B cell (primary cell): Measurements from ENCODE around the gene COX18. TPM values are rescaled to one million over a fixed set of nuclear protein-coding genes. Genes with fewer than 3 reads are reported as not detected.

ENCODE experiments used
- ATAC-seq: fragments of 200-7000 bp; cut with Tn5 transposase; one replicate; pipeline ENCODE4 v1.10.0; 2021; ENCODE audit warnings: low read depth, mild to moderate bottlenecking, moderate number of reproducible peaks, moderate library complexity
- CTCF ChIA-PET: fragments of 350-600 bp; sonication (Branson Sonifier 250); formaldehyde crosslinking; loops from one replicate; lab custom pipeline; 2021; ENCODE audit warnings: antibody characterized with exemption, inconsistent platforms; lab: Charles Lee
- POLR2A ChIA-PET: fragments of 350-600 bp; sonication (Branson Sonifier 250); formaldehyde crosslinking; loops from one replicate; lab custom pipeline; 2021; ENCODE audit warnings: antibody characterized with exemption; lab: Charles Lee
- DNase-seq: peaks from one replicate; pipeline ENCODE4 v3.0.0; 2013
- H2AFZ ChIP-seq: 2 replicates; pipeline ENCODE4 v1.6.1; 2012; ENCODE audit warnings: mild to moderate bottlenecking, low read depth, low read length; ENCODE audit not compliant: insufficient read depth, poor library complexity, severe bottlenecking
- H3K27ac ChIP-seq, 2 donors: 1 replicate in 1 of 2; 2 replicates in 1 of 2; pipeline ENCODE4 v1.5.1; 2012 to 2013; ENCODE audit warnings: low read length in 2 of 2, mild to moderate bottlenecking in 2 of 2, moderate library complexity in 1 of 2
- H3K27me3 ChIP-seq, 4 experiments: fragments of 200-600 bp in 1 of 4; sonication (generic) in 1 of 4; replicated peaks in 1 of 4; 1 replicate in 2 of 4; 2 replicates in 2 of 4; pipeline versions ENCODE4 v1.6.1 to v1.7.0; 2013 to 2016; ENCODE audit warnings: low read length in 3 of 4, mild to moderate bottlenecking in 2 of 4, mixed read lengths in 1 of 4, moderate library complexity in 1 of 4; ENCODE audit not compliant: insufficient read depth in 4 of 4, control insufficient read depth in 3 of 4; ENCODE audit errors: control extremely low read depth in 1 of 4
- H3K36me3 ChIP-seq, 2 experiments: replicated peaks in 1 of 2; 1 replicate in 1 of 2; 2 replicates in 1 of 2; pipeline versions ENCODE4 v1.6.1 to v1.7.1; 2013; ENCODE audit warnings: low read length in 1 of 2; ENCODE audit not compliant: insufficient read depth in 2 of 2, control insufficient read depth in 1 of 2; ENCODE audit errors: control extremely low read depth in 1 of 2, extremely low read depth in 1 of 2
- H3K4me1 ChIP-seq, 2 donors: fragments of 200-600 bp in 1 of 2; sonication (generic) in 1 of 2; 1 replicate in 1 of 2; 2 replicates in 1 of 2; pipeline versions ENCODE4 v1.5.1 to v1.6.1; 2013 to 2017; ENCODE audit warnings: low read length in 2 of 2; ENCODE audit not compliant: control insufficient read depth in 2 of 2, insufficient read depth in 2 of 2
- H3K4me2 ChIP-seq: replicated peaks from 2 replicates; pipeline ENCODE3; 2012; ENCODE audit warnings: mild to moderate bottlenecking, low read depth, low read length; ENCODE audit not compliant: poor library complexity, severe bottlenecking
- H3K4me3 ChIP-seq, 5 experiments: fragments of 200-600 bp in 1 of 5; sonication (generic) in 1 of 5; 1 replicate in 3 of 5; 2 replicates in 2 of 5; pipeline versions ENCODE4 v1.5.1 to v1.7.0; 2011 to 2016; ENCODE audit warnings: low read length in 4 of 5, mild to moderate bottlenecking in 4 of 5, low read depth in 2 of 5, control low read depth in 1 of 5, moderate library complexity in 1 of 5; ENCODE audit not compliant: insufficient read depth in 1 of 5; ENCODE audit errors: control extremely low read depth in 1 of 5, extremely low read depth in 1 of 5
- H3K79me2 ChIP-seq: fragments of 200-600 bp; sonication (generic); one replicate; pipeline ENCODE4 v1.6.0; 2016; ENCODE audit warnings: low read length; ENCODE audit not compliant: control insufficient read depth, insufficient read depth
- H3K9ac ChIP-seq: fragments of 200-600 bp; sonication (generic); 2 replicates; pipeline ENCODE4 v1.6.1; 2017; ENCODE audit warnings: mild to moderate bottlenecking, low read length, moderate library complexity
- H3K9me3 ChIP-seq, 3 donors: one replicate each; pipeline versions ENCODE4 v1.6.1 to v1.7.1; 2013; ENCODE audit warnings: low read length in 2 of 3; ENCODE audit not compliant: control insufficient read depth in 2 of 3, insufficient read depth in 1 of 3; ENCODE audit errors: control extremely low read depth in 1 of 3
- H4K20me1 ChIP-seq: 2 replicates; pipeline ENCODE4 v1.6.0; 2012; ENCODE audit warnings: mild to moderate bottlenecking, low read length; ENCODE audit not compliant: insufficient read depth, control insufficient read depth, poor library complexity, severe bottlenecking
- H3K27ac Mint-ChIP-seq: one replicate; pipeline ENCODE4 v1.8.0; 2021; ENCODE audit warnings: mixed read lengths
- H3K27me3 Mint-ChIP-seq: one replicate; pipeline ENCODE4 v1.8.0; 2021; ENCODE audit warnings: mixed read lengths
- H3K4me1 Mint-ChIP-seq: one replicate; pipeline ENCODE4 v1.8.0; 2021; ENCODE audit warnings: mixed read lengths
- H3K4me3 Mint-ChIP-seq: one replicate; pipeline ENCODE4 v1.8.0; 2021; ENCODE audit warnings: mixed read lengths
- H3K9me3 Mint-ChIP-seq: one replicate; pipeline ENCODE4 v1.8.0; 2022; ENCODE audit warnings: mixed read lengths; ENCODE audit not compliant: insufficient read depth
- EZH2 ChIP-seq: IDR thresholded peaks from 2 replicates; pipeline ENCODE4 v1.6.1; 2012; ENCODE audit warnings: borderline replicate concordance, low read depth, mild to moderate bottlenecking, moderate library complexity, low read length; ENCODE audit not compliant: insufficient read depth, poor library complexity, severe bottlenecking
- WGBS: methylation state at CpG from one replicate; pipeline ENCODE4 v1.1.5; 2013; ENCODE audit warnings: missing lambda C conversion rate; ENCODE audit not compliant: insufficient coverage; 5-methylcytosine and 5-hydroxymethylcytosine counted together
- intact Hi-C: fragments of 100-400 bp; cut with micrococcal nuclease; formaldehyde crosslinking; loops from one replicate; pipeline ENCODE4 v1.10.0; 2022
- polyA plus RNA-seq: library from polyadenylated mRNA; depleted of rRNA; stranded (reverse); fragments of >200 nt; gene quantifications from 2 replicates; pipeline ENCODE4 v1.2.3, GENCODE V29; 2012
- total RNA-seq, 2 donors: library from RNA; stranded (reverse); fragments of 120-200 nt in 1 of 2; gene quantifications; 1 replicate in 1 of 2; 2 replicates in 1 of 2; pipeline versions ENCODE4 v1.2.3 to v1.2.4, GENCODE V29; 2013 to 2022
- TF ChIP-seq, protein P1 (sequence below): fragments of 200-600 bp; IDR thresholded peaks from one replicate; pipeline ENCODE4 v1.8.0; 2022; ENCODE audit warnings: antibody characterized with exemption, mild to moderate bottlenecking

The COX18 gene
- total and polyA plus RNA-seq, 2 donors (not counting 1 experiment from before 2014, with no cell fraction given): 12.7 to 13.2 TPM

DNA sequence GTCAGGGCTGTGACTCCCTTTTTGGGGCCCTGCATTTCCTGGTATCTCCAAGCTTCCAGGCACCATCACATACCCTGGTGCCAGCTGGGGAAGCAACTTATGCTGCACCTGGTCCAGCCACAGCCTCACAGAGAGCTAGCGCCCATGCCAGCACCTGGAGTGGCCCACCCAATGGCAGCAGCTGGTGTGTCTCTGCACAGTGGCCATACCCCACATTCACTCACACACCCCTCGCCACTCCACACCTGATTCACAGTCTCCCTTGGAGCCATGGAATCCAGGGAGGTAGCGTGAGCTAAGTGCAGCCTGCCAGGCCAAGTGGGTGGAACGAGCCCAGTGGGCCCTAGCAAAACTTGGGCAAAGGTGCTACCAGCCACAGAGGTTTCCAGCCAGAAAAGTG is 56.8 kb downstream of the COX18 start:
- DNase-seq: no peak
- no peaks in the 10 kb centered on the region for H3K4me1 ChIP-seq
- peaks cover 13% of the 10 kb centered on the region for H3K27me3 Mint-ChIP-seq
- H3K4me1 Mint-ChIP-seq: no peaks in the 10 kb centered on the region
- peaks cover 1 to 26% (median 24%) of the 10 kb centered on the region in 3 donors for H3K9me3 ChIP-seq
- no peak overlapping the region for H3K27ac Mint-ChIP-seq
- intact Hi-C loops: no loop called here
- 92% methylated on average over 3 of the region's 4 CpGs for WGBS
- no peak overlapping the region for H3K4me3 Mint-ChIP-seq
- peaks cover 3% of the 10 kb centered on the region for H3K9me3 Mint-ChIP-seq
- POLR2A ChIA-PET: no interaction called here
- H3K9ac ChIP-seq: no peak overlapping the region
- peaks cover 0 to 3% (median 3%) of the 10 kb centered on the region in 4 experiments for H3K27me3 ChIP-seq
- TF ChIP-seq, protein P1, sequence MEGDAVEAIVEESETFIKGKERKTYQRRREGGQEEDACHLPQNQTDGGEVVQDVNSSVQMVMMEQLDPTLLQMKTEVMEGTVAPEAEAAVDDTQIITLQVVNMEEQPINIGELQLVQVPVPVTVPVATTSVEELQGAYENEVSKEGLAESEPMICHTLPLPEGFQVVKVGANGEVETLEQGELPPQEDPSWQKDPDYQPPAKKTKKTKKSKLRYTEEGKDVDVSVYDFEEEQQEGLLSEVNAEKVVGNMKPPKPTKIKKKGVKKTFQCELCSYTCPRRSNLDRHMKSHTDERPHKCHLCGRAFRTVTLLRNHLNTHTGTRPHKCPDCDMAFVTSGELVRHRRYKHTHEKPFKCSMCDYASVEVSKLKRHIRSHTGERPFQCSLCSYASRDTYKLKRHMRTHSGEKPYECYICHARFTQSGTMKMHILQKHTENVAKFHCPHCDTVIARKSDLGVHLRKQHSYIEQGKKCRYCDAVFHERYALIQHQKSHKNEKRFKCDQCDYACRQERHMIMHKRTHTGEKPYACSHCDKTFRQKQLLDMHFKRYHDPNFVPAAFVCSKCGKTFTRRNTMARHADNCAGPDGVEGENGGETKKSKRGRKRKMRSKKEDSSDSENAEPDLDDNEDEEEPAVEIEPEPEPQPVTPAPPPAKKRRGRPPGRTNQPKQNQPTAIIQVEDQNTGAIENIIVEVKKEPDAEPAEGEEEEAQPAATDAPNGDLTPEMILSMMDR: no peak
- TF ChIP-seq EZH2: no peak
- no peaks in the 10 kb centered on the region for H3K36me3 ChIP-seq
- no peaks in the 10 kb centered on the region for H3K79me2 ChIP-seq
- no peak overlapping the region for H2AFZ ChIP-seq
- no peak overlapping the region for H3K4me3 ChIP-seq
- H4K20me1 ChIP-seq: no peaks in the 10 kb centered on the region
- ATAC-seq: no peak
- H3K4me2 ChIP-seq: no peak overlapping the region
- H3K27ac ChIP-seq: no peak overlapping the region
- CTCF ChIA-PET: no interaction called here

DNA sequence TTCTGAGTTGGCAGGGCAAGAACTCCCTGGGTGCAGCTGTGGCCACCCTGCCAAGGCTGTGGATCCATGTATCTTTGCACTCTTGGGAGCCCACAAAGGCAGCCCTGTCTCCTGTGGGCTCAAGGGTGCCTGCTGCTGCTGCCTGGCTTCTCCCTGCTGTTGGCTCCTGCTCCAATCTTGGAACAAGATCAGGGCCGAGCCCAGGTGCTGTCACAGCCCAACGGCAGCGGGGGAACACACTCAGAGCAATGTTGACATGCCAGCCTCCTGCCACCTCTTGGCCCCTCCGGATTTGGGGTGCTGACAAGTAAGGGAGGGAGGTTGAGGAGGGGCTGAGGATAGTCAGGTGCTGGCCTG is 57.9 kb downstream of the COX18 start:
- no peak overlapping the region for H3K4me3 ChIP-seq
- CTCF ChIA-PET: no interaction called here
- H3K4me1 Mint-ChIP-seq: no peaks in the 10 kb centered on the region
- H3K9ac ChIP-seq: no peak overlapping the region
- H3K27me3 Mint-ChIP-seq: peaks cover 16% of the 10 kb centered on the region
- POLR2A ChIA-PET: no interaction called here
- DNase-seq (no peak), ATAC-seq (no peak)
- no peaks in the 10 kb centered on the region for H3K4me1 ChIP-seq
- H3K27me3 ChIP-seq: peaks cover 0 to 3% (median 3%) of the 10 kb centered on the region in 4 experiments
- H3K9me3 Mint-ChIP-seq: peaks cover 3% of the 10 kb centered on the region
- H3K4me3 Mint-ChIP-seq: no peak overlapping the region
- H3K9me3 ChIP-seq: peaks cover 1 to 26% (median 24%) of the 10 kb centered on the region in 3 donors
- no peaks in the 10 kb centered on the region for H3K36me3 ChIP-seq
- TF ChIP-seq, protein P1: no peak
- no peak for TF ChIP-seq EZH2
- WGBS: 93% methylated on average over 4 of the region's 4 CpGs
- H3K4me2 ChIP-seq: no peak overlapping the region
- no peaks in the 10 kb centered on the region for H4K20me1 ChIP-seq
- no peak overlapping the region for H2AFZ ChIP-seq
- intact Hi-C loops: no loop called here
- no peaks in the 10 kb centered on the region for H3K79me2 ChIP-seq
- no peak overlapping the region for H3K27ac Mint-ChIP-seq
- no peak overlapping the region for H3K27ac ChIP-seq
